Stimulated activated CD4-positive, alpha-beta T cell treated with anti-CD3 and anti-CD28 coated beads, Interleukin-4, amount 100 ng/mL, for 24 hours (primary cell): Measurements from ENCODE around the gene NKX1-1.
"Not testable (repeated sequence)": the region's sequence is repeated elsewhere in the genome, so short reads cannot be mapped to it uniquely, and the experiment has no call there.

Source experiments
- DNase-seq: peaks from one replicate; pipeline ENCODE4 v3.0.0-alpha.2; 2020

NKX1-1 gene

GRCh38 chr4:1383728-1384591, 22.3 kb downstream of the NKX1-1 start:
- no peak for DNase-seq

DNA sequence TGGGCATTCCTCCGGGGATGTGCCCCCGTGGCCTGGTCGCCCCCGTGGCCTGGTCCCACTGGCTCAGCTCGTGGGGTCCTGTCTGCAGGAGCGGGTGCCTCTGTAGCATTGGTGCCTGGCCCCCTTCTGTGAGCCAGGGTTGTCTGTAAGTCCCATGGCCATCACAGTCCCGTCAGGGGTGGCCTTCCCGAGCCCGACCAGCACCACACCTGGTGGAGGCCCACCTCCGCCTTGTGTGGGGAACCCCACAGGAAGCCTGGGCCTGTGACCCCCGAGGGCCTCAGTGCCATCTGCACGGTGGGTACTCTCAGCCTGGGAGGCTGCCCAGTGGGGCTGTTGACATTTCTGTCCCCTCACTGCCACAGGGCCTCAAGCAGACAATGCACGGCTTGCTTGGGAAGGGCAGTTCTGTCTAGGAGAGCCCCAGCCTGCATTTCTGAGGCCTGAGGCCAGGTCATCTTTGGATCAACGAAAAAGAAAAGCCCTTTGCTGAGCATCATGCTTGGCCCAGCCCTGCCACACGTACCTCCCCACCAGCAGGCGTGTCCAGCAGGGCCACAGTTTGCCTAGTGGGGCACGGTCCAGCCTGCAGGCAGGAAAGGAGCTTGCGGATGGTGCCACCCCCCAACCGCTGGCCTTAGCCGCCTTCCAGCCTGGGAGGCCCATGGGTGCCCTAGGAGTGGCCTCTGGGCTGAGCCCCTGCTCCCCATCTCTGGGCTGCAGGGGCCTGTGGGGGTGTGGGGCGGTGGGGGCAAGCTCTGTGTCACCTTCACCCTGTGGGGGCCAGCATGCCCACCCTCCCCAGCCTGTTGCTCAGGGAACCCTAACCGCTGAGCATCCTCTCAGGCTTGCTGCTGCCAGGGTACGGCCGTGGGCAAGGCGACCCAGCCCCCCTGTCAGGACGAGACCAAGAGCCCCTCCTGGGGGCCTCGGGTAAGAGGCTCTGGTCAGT, 23.2 kb downstream of the NKX1-1 start:
- no peak for DNase-seq

- no peak for DNase-seq
These were observed 24.2 kb downstream of the NKX1-1 start for GRCh38 chr4:1381944-1382541.

DNA sequence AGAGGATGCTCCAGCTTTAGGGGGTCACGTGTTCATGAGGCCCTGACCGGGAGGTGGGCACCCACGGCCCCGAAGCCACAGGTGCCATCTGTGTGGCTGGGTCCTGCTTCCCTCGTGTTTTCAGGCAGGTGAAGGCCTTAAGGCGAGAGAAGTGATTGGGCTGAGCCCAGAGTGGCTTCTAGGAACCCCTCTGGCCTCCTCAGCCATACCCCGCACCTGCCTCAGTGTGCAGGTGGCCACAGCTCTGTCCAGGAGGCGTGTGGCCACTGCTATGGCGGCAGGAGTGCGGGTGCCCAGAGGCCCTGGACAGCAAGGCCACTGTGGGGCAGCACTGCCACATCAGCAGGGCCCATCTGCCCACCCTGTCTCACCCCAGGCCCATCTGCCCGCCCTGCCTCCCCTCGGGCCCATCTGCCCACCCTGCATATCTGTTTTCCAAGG, 25.0 kb downstream of the NKX1-1 start:
- DNase-seq: no peak

DNA sequence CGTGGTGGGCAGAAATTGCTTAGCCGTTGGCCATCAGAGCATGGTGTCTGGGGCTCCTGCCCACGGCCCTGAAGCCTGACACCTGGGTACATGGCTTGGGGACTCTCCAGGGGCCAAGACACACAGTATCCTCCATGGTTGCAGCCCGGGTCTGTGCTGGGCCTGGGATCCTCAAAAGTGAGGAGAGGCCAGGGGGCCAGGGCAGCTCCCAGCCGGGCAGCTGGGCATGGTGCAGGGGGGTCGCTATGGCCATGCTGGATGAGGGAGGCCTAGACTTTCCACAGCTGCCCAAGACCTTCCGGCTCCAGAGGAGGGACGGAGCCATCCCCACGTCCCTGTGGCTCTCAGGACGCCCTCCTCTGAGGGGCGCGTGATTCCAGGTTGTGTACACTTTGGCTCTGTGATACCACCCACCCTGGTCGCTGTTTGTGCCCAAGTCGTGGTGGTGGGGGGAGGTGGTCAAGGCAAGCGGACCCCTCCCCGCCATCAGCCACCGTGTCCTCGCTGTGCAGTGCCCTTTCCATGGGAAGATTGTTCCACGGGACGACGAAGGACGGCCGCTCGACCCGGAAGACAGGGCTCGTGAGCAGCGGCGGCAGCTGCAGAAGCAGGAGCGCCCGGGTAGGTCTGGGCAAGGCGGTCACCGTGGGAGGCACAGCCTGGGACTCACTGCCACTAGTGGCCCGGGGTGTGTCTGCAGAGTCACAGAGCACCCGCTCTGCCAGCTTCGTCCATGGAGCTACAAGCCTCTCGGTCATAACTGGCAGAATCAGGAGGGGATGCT, 25.7 kb downstream of the NKX1-1 start:
- DNase-seq: no peak

DNA sequence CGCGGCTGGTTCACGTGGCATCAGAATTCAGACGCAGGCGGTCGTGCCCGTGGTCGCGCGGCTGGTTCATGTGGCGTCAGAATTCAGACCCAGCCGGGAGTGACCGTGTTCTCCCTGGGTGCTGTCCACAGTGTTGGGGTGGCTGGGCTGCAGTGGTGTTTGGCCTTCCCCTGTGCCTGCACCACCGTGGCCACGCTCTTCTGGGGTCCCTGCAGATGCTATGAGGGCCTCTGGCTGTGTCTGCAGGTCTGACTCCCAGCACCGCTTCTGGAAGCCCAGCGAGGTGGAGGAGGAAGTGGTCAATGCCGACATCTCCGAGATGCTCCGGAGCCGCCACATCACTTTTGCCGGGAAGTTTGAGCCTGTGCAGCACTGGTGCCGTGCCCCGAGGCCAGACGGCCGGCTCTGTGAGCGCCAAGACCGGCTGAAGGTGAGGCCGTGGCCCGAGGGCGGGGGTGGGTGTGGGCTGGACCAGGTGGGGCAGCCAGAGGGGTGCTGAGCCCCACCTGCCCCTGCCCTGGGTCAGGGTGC, 26.4 kb downstream of the NKX1-1 start:
- no peak for DNase-seq

DNA sequence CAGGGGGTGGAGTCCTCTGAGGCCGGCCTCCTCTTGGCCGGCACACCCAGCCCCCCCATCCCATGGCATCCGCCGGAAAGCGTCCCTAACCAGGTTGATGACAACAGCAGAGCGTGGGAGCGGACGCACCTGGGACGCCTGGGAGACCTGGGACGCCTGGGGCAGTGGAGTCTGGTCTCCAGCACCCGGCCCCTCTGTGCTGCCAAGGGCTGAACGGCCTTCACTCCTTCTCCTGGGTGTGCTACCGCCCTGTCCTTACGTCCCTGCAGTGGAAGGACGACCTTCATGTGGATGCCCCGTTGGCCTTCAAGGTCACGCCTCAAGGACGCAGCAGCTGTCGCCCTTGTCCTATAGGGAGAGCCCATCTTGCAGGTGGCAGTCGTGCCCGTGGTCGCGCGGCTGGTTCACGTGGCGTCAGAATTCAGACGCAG, 26.9 kb downstream of the NKX1-1 start:
- no peak for DNase-seq

GRCh38 chr4:1378559-1379231, 27.5 kb downstream of the NKX1-1 start:
- no peak for DNase-seq

DNA sequence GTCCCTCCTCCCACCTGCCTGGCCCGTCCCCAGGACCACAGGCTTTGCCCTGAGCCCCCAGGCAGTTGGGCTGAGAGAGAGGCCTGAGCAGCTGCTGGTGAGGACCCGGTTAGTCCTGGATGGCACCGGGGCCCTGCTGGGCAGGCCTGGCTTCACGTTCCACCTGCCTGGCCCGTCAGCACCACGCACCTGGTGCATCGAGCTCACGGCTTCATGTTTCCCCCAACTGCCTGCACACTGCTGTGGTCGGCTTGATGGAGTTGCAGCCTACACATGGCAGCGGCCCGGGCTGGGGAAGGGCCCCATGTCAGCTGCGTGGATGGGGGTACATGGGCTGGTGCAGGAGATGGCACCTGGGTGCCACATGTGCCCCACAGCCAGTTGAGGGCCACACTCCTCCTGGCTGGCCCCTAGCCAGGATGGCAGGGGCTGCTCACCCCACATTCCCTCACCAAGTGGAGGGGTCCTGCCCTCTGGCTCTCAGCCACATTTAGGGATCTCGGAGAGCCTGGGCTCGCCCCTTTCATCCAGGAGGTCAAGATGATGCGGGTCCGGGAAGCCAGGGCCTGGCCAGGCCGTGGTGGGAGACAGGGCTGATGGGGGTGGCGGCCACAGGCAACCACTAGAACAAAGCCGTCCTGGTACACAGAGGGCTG, 28.5 kb downstream of the NKX1-1 start:
- no peak for DNase-seq

- no peak for DNase-seq
These were observed 29.2 kb downstream of the NKX1-1 start for GRCh38 chr4:1376841-1377605.

- no peak for DNase-seq
These were observed 29.8 kb downstream of the NKX1-1 start for GRCh38 chr4:1376391-1376840.

GRCh38 chr4:1375761-1376322, 30.4 kb downstream of the NKX1-1 start:
- no peak for DNase-seq

DNA sequence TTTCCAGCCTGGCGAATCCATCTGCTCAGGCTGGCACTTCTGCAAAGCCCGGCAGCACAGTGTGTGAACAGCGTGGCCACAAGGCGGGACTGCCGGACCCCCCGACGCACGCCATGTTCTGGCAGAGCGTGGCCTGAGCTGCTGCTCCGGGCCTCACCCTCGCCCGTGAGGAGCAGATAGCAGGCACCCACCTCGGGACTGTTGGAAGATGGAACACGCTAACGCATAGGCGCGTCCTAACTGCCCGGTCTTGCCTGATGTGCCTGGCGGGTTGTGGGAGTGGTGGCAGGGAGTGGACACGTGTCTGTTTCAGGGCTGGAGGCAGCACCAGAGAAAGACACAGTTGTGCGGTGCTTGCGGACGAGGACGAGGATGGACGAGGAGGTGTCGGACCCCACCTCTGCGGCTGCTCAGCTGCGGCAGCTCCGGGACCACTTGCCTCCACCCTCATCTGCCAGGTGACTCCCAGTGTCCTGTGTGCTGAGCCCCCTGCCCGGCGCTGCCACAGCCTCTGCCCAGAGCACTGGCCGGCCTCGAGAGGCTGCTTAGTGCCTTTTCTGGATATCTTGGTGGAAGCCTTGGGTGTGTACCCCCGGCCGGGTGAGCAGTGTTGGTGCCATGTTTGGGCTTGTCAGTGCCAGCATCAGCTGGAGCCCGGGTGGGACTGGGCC, 31.1 kb downstream of the NKX1-1 start:
- DNase-seq: no peak

- DNase-seq: no peak
These were observed 31.6 kb downstream of the NKX1-1 start for GRCh38 chr4:1374706-1375045.

DNA sequence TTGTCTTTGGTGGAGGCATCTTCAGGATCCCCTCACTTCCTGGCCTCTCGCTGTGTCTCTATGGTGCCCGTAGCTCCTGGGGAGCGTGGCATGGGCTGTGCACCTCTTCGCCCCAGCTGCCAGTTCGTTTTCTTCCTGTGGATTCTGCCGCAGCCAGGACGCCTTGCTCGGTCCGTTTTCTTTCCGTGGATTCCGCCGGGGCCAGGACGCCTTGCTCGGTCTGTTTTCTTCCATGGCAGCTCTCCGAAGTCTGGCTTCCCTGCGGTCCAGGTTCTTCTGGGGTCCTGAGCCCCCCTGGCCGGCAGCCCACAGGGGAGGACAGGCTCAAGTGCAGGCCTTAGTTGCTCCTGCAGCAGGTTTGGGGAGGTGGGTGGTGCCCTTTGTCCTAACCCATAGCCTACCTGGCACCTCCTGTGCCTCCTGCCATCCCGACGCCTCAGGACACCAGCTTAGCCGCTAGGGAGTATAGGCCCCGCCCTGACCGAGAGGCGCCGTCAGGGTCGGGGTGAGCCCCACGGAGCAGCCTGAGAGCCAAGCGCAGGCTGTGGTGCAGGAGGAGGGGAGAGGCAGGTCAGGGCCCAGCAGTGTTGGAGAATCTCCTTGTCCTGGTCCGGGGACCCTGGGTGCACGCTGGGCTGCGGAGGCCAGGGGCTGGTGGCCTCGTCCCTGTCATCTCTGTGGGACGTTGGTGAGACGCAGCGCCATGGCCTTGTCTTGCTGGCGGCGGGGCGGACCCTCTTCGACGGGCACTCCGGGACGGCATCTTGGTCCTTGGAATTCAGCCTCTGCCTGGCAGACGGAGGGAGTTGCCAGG, 32.1 kb downstream of the NKX1-1 start:
- no peak for DNase-seq

DNA sequence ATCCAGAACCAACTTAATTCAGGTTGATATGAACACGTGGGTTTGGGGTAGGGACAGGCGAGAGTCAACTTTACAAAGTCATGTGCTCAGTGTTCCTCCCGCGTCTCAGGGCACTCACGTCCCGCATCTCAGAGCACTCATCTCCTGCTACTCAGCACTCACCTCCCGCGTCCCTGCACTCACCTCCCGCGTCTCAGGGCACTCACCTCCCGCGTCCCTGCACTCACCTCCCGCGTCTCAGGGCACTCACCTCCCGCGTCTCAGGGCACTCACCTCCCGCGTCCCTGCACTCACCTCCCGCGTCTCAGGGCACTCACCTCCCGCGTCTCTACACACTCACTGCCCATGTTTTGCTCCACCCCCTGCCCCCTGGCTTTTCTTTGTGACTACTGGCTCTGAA, 33.7 kb downstream of the NKX1-1 start:
- DNase-seq: not testable (repeated sequence)

GRCh38 chr4:1371176-1372165, 34.8 kb downstream of the NKX1-1 start:
- no peak for DNase-seq
